Inflammatory macrophage (primary cell): ENCODE data around the gene SH3TC2.
A peak's percentile ranks its signal among the peaks of the same experiment; 100 is the strongest.

Experiments
- DNase-seq, 2 donors: peaks; one replicate each; pipeline ENCODE4 v3.0.0-alpha.2; 2020 to 2022

SH3TC2 gene

DNA sequence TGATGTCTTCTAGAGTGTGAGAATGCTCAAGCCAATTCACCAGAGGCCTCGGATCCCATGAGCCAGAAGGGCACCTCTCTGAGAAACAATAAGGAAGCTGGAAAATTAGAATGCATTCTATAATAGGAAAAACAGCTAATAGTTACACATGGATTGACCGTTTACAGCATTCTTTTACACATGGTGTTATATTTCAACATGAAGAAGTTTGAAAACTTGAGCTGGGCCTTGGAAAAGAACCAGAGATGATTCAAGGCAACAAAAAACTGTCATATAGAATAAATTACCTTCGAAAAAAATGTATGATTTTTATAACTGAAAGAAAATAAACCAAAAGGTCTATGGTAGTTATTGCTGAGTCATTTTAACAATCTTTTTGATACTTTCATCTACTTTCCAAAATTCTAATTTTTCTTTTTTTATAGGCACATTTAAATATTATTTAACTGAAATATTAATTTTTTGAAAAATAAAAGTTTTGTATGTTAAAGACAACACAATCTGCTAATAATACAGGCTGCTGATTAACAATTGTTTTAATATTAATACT is 6.2 kb downstream of the SH3TC2 start:
- DNase-seq, result no peak

DNA sequence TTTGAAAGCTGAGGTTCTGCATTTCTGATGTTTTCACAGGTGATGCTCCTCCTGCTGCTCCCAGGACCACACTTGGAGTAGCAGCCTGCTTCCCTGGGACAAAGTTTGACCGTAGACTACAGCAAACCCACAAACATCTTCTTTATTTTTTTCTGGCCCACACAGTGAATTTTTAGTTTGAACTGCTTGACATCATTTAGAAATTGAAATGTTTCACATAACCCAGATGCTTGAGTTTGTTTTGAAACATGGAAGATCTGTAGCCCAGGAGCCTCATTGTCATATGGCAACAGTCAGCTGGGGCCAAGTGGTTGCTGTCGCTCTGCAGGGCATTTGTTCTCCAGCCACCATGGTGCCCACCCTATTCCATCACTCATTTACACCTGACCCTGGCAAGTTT is 8.4 kb downstream of the SH3TC2 start:
- DNase-seq, result no peak

DNA sequence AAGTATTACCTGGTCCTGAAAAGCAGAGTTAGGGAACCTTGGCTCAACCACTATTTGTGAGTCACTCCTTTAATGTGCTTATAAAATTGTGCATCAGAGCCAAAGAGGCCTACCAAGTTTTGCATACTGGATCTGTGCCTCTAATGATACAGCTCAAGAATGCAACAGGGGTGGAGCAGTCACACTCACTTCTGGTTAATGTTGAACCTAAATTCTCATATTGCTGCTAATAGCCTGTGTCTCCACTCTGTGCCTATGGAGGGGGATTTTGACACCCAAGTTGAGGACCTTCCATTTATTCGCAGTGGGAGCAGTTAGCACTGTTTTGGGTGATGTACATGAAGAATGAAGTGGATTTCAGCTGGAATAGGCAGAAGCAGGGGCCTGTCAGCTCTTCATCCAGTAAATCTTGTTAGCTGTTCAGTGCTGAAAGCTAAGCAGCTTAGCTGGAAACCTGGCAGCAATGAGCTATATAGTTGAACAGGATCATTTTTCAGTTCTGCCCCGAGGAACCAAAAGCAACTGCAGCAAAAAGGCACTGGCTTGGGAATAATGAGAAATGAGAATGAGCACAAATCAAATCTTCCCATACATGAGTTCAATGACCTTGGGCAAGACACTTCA is 9.7 kb downstream of the SH3TC2 start:
- DNase-seq, result no peak

DNA sequence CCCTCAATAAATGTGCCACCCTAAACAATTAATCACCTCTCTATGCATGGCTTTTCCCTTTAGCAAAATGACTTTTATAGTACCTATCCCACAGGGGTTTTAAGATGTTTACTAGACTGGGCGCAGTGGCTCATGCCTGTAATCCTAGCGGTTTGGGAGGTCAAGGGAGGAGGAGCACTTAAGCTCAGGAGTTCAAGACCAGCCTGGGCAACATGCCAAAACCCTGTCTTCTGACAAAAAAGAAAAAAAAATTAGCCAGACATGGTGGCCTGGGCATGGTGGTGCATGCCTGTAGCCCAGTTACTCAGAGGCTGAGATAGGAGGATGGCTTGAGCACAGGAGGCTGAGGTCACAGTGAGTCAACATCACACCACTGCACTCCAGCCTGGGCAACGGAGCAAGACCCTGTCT is 13.5 kb downstream of the SH3TC2 start:
- DNase-seq, result no peak

DNA sequence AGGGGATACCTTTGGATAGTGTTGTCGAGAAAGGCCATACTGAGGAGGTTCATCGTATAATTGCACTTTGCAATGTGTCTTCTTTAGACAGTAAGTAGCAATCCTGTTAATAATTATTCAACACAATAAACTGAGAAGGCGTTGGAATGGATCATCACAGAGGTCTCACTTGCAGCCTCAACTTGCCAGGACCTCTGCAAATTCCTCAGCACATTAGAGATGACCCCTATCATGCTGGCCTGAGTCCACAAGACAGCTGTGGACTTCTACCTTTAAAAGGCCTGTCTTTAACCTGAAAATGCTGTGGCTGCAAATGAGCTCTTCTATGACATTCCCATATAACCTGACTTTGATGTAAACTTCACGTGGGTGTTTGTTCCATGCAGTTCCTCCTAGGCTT is 14.1 kb downstream of the SH3TC2 start:
- no peak for DNase-seq

DNA sequence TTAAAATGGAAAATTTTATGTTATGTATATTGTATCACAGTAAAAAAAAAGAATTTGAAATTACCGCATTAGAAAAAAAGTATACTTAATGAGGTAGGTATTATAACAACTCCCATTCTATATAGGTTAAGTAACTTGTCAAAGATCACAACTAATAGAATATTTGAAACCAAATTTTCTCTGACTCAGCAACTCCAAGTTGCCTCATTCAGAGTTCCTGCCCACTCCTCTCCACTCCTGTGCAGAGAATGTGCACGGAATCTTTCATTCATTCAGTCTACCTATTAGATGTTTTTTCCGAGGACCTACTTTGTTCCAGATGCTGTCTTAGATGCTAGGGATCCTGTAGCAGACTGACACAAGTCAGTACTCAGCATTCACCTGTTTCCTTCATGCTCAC is 15.4 kb downstream of the SH3TC2 start:
- DNase-seq, result no peak

DNA sequence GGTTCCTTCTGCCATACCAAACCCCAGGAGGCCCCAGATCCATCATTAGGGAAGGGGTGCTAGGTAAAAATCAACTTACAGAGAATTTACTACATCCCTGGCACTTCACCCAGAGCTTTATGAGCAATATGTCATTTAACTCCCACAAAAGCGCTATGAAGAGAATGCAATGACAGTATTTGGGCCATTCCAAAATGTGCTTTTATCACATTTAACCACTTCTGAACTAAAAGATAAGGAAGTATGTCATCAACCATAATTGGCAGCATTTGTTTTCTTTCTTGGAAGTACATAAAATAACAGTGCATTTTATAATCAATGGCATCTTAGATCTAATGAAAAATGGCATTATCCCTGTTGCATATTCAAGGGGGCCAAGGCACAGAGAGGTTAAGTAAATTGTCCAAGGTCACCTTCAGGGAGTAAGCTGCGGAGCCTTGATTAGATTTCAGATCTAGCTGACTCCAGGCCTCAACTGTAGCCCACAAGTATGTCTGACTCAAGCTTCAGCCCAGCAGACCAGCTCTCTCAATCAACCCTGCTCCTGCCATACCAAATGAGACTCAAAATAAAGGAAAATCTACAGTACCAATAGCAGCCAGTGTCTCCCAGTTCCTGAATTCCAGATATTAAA is 16.5 kb downstream of the SH3TC2 start:
- no peak for DNase-seq

DNA sequence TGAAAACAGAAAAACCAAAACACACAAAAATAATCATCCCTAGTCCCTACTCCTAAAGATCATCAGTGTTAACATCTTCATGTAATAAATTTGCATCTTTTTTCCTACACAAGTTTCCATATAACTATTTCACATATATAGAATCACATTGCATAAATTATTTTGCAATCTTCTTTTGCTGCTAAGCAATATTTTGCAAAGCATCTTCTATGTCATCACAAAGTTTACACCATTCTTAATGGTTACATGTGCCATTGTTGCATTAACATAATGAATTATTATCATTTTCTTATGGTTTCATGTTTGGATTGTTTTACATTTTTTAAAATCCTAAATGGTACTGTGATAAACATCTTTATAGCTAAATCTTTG is 17.8 kb downstream of the SH3TC2 start:
- peak; percentile 30 to 92 for DNase-seq

DNA sequence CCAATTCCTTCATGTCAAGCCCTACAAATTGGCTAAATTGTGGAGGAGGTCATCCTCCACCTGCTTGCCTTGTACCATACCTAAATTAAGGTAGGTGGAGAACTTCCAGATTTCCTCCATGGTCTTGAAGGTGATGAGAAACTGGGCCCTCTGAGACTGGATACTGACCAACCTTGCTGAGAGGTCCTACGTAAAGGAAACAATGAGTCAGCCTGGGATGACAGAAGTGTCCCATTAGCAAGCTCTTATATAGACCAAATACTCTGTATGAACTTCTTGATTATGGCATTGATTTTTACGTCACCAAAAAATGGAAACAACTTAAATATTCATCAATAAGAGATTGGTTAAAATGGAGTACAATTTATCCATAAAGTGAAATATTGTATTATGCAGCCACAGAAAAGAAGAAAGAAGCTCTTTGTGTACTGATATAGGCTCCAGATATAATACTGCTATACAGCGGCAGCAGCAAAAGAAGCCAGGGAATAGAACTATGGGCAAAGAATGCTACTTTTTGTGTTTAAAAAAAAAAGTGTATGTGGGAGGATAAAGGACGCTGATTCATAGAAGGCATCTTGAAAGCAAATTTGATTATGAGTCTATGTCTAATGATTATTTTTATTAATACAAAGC is 18.3 kb downstream of the SH3TC2 start:
- peak; percentile 28 to 31 for DNase-seq

DNA sequence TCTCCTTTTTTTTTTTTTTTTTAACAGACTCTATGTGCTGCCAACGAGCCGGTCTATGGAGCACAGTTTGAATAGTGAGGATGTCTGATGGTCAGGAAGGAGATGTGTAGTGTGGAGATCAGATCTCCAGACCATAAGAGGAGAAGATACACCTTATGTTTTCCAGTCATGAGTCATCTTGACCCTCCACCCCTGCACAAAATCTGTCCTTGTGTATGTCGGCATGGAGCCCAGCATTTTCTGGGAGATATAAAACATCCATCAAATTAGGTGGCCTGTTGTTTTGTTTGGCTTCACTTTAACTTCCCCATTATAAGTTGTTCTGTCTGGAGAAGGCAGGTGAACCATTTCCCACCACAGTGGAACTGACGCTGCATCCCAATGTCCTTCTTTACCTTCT is 19.2 kb downstream of the SH3TC2 start:
- DNase-seq, result no peak

DNA sequence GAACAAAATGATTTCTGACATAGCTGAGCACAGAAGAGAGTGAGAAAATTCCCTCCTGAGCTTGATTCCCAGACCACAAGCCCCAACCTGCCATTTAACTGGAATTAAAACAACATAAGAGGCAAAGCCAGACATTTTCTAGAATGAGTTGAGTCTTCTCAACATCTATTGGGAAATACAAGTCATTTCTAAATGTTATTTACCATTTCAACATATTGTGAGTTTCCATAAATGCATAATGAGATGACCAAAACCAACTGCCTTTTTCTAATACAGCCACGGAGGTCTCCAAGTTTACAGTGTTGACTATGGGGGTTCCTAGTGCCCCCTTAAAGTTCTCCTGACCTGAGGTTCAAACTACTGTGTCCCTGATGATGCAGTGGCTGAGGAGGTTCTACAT is 20.0 kb downstream of the SH3TC2 start:
- DNase-seq, result peak in 1 of 2 donors; percentile 45

DNA sequence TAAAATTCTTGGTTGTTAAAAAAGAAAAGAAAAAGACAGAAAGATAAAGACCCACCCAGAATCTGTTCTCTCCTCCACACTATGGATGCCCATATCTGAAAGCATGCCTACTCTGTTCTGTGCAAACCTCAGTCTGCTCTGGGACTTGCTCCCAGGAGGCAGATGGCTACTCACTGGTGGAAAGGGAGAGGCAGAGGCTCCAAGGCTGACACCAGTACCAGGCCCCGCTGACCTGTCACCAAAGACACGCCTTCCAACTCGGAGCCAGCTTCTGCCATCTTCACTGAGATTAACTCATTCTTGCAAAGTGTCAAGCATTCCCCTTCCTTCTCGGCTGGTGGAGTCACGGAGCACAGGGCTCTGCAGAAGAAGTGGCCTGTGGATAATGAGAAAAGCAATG is 21.6 kb downstream of the SH3TC2 start:
- DNase-seq, result no peak

DNA sequence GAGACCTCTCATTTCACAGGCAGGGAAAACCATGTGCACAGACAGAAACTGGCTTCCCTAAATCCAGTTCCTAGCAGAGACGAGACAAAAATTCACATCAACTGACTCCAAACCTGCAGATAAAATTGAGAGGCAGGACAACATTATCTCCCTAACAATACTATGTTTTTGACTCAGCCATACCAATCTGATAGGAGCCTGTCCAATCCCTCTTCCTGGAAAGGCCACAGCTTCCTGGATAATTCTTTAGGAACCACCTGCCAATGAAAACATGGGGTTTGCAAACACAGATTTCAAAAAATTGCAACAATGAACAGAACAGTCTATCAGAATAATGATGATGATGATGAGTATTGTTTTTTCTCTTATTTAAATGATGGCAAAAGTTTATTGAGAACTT is 22.4 kb downstream of the SH3TC2 start:
- DNase-seq, result no peak

DNA sequence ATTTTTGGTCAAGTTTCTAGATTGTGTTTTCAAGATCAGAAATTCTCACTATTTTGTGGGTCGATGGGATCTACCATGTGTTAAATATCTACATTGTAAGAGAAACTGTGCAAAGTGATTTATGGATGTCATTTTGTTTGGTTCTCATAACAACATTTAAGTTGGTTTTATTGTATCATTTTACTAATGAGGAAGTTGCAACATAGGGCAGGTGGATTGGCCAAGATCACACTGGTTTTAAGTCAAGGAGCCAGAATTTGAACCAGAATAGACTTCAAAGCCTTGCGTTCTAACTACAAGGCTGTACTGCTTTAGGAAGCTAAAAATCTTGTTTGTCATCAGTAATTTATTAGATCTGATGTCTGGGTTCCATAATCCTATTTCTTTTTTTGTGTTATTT is 23.4 kb downstream of the SH3TC2 start:
- peak; percentile 70 to 74 for DNase-seq

DNA sequence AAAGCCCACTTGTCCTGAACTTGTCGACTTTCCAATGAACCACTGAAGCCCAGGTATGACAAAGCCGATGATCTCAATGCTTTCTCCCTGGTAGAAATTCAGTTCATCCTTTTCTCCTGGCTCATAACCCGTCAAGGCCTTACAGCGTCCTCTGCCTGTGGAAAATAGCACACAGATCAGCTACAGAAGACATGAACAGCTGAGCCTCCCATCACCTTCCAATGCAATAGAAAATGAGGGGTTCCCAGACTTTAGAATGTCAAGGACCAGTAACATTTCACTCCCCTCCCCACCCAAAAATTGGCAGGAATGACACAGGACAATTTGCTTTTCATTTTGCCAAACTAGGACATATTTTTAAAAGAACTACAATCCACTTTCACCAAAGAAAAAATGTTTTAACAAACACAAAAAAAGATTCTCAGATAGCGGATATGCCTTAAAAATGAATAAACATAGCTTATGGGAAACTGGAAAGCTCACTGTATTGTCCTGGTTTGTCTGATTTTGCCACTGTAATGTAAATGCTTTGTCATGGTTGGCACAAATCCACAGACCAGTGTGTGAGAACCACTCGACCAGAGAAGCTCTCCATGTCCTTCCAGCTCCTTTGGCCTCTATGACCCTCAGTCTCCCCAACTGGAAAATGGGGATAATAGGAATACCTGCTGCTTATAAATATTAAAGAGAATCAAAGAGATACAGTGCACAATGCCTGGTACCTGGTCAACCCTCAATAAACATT is 24.4 kb downstream of the SH3TC2 start:
- DNase-seq, result no peak

DNA sequence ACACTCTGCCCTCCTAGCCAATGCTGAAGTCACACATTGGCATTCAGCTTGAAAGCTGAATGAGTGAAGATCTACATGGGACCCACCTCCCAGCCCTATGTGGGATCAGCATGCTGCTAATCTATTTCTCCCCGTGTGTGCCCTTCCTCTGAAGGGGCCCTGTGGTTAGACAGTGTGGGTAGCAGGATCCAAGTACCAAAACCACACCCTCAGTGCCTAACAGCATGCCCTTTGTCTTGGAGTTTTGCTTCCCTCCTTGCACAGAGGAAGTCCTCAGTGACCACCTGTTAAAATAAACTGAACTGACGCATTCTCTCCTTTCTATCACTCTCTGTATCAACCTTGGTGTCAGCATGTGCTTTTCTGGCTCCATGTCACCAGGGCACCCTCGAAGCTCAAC is 25.0 kb downstream of the SH3TC2 start:
- DNase-seq, result peak; percentile 18 to 33

DNA sequence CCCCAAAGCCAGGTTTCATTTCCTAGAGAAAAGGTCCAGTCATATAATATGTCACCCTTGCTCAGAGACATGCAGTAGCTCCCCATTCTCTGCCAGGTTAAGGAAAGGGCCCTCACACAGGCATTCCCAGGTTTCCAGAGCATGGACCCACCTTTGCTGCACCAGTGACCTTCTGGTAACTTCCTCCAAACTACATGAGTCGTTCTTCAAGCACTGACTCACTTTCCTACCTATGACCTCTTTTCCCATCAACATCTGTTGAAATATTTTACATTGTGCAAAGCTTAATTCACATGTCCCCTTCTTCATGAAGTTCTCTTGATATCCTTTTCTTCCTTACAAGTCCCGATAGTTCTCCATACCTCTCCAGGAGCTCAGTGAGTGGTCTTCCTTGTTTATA is 25.9 kb downstream of the SH3TC2 start:
- DNase-seq, result peak in 1 of 2 donors; percentile 10

DNA sequence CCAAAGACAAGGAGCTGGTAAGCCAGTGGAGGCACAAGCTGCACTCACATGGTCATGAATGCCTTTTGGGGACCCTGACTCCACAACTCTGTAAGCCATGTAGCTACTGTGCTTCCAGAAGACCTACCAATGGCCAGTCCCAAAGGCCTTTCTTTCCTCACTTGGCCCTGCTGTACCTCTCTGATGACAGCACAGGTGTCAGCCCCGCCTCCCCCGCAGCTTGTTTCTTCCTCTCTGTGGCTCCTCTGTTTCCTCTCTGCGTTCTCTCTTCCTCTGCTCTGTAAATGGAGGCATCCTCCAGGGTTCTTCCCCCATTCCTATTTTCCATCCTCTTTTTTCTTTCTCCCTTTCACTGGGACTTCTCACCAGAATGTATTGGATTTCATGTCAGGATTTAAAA is 26.7 kb downstream of the SH3TC2 start:
- no peak for DNase-seq

DNA sequence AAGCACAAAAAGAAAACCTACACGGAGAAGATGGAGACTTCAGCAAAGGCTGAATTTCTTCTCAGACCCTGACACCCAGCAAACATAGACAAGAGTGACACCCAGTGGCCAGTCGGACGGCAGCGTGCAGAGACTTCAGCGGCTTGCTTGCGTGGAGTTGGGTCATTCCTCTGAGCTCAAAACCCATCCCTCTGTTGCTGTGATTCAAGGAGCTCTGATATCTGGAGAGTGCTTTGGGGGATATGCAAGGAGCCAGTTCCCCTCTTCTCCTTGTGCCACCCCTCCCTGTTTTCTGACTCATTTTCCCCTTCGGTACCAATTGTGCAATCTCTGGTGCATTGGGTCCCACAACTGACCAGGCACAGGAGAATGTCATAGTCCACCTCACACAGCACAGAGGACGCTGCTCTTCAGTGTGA is 27.5 kb downstream of the SH3TC2 start:
- peak; percentile 77 to 78 for DNase-seq

DNA sequence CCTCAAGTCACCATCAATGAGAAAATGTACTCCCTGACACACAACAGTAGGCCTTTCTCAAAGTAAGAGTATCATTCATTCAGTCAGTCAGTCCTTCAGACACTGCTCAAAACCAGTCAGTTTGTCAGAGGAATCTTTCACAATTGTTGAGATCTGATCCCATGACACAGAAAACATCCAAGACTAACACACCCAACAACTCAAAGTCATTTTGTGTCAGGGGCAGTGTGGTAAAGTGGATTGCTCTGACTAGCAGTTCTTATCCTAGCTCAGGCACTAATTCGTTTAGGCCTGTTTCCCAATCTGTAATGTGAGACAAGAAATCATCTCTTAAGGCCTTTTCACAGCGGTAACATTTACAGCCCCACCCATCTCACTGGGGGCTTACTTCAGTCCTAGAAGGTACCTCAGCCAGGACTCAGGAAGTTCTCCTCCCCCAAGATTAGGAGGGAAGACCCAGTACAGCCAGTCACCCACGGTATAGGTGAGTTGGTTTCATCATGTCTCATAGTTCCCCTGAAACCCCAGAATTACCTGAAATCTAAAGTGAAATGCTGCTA is 31.9 kb downstream of the SH3TC2 start:
- no peak for DNase-seq

DNA sequence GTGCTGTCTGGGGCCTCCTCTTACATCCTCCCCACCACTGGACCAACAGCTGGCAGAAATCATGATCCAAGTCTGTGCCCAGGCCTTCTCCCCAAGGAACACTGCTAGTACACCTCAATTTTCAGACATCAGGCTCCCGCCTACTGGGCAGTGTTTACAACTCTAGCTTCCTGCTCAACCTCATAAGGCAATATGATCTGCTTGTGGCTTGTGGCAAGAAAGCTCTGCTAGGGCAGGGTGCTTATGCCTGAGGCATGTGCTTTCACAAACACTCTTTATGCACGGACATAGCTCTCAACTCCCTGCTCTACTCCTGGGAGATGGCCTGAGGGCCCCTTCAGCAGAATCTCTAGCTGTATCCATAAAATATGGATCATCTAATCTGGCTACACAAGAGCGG is 32.5 kb downstream of the SH3TC2 start:
- DNase-seq, result no peak

DNA sequence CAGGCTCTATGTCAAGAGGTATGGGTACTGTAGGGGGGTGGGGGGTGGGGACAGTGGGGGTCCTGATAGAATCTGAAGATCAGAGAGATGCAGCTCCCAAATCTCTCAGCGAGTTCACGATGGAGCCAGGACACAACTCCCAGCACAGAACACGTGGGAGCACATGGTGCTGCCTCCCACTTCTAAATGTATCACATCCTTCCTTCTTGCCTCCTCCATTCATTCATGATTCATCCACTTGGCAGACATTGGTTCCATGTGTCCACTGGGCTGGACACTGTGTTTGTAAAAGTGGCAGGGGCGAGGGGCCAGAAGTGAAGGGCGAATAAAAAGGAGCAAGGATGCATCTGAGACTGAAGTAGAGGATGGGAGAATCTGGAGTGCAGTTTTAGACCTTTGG is 33.9 kb downstream of the SH3TC2 start:
- no peak for DNase-seq

DNA sequence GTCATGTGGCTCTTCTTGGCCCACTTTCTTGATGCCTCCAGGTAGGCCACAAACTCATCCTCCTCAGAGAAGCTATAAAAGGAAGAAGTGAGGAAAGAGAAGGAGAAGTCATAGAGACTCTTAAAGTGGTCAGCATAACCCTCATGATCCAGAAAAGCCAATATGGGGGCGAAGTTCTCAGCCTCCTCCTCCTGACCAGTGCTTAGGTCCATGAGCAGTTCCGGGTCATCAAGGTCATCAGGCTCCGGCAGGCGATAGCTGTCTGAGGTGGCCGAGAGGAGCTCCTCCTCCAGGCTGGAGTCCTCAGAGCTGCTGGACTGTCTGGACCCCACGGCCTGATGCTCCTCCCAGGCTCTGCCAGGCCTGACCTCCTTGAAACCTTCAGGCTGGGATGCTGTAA is 34.7 kb downstream of the SH3TC2 start:
- no peak for DNase-seq
